PFSK-1 (cell line): ENCODE data around the gene ATXN1.

ENCODE experiments used
- REST ChIP-seq, 2 experiments: IDR thresholded peaks; 2 replicates each; pipeline versions ENCODE4 v1.6.1 to v1.8.0; 2011 to 2012; ENCODE audit warnings: low read depth in 2 of 2, low read length in 2 of 2, control low read depth in 1 of 2, inconsistent platforms in 1 of 2, mild to moderate bottlenecking in 1 of 2, moderate library complexity in 1 of 2; ENCODE audit not compliant: insufficient read depth in 1 of 2
- SIN3A ChIP-seq: IDR thresholded peaks from 2 replicates; pipeline ENCODE4 v1.6.1; 2012; ENCODE audit warnings: mild to moderate bottlenecking, low read length, moderate library complexity, borderline replicate concordance; ENCODE audit not compliant: insufficient read depth
- TAF1 ChIP-seq: IDR thresholded peaks from 2 replicates; pipeline ENCODE4 v1.6.1; 2012; ENCODE audit warnings: low read length, control low read depth, borderline replicate concordance; ENCODE audit not compliant: insufficient read depth

- TF ChIP-seq REST (IDR thresholded peaks at IDR 0.05; ENCODE audit: insufficient read depth in 1 of 2, low read depth in 2 of 2, low read length in 2 of 2) (no peak), TAF1 (no peak), SIN3A (no peak)
These were observed 375.2 kb downstream of the ATXN1 start for GRCh38 chr6:16386057-16386456.
